GM23248 (cell line): ENCODE data around the gene RANBP3L. TPM values are rescaled to one million over a fixed set of nuclear protein-coding genes. Genes with fewer than 3 reads are reported as not detected.
"Not testable (repeated sequence)": the region's sequence is repeated elsewhere in the genome, so short reads cannot be mapped to it uniquely, and the experiment has no call there.

Experiments used
- DNase-seq: peaks from one replicate; pipeline ENCODE4 v3.0.0-alpha.2; 2015
- H2AFZ ChIP-seq: fragments of 200-600 bp; sonication (generic); 2 replicates; pipeline ENCODE4 v1.6.1; 2016; ENCODE audit warnings: antibody characterized with exemption
- H3F3A ChIP-seq: fragments of 200-600 bp; sonication (generic); 2 replicates; pipeline ENCODE4 v1.6.1; 2016; ENCODE audit warnings: mild to moderate bottlenecking, antibody characterized with exemption, mixed run types; ENCODE audit not compliant: insufficient read depth
- H3K27ac ChIP-seq: fragments of 200-600 bp; sonication (generic); 2 replicates; pipeline ENCODE4 v1.5.1; 2016; ENCODE audit warnings: mild to moderate bottlenecking
- H3K27me3 ChIP-seq: fragments of 200-600 bp; sonication (generic); replicated peaks from 2 replicates; pipeline ENCODE4 v1.6.1; 2016; ENCODE audit warnings: mild to moderate bottlenecking; ENCODE audit not compliant: insufficient read depth
- H3K36me3 ChIP-seq: fragments of 200-600 bp; sonication (generic); 2 replicates; pipeline ENCODE4 v1.6.1; 2016; ENCODE audit warnings: low read depth, mild to moderate bottlenecking
- H3K4me1 ChIP-seq: fragments of 200-600 bp; sonication (generic); 2 replicates; pipeline ENCODE4 v1.6.1; 2016; ENCODE audit warnings: mild to moderate bottlenecking; ENCODE audit not compliant: insufficient read depth
- H3K4me2 ChIP-seq: fragments of 200-600 bp; sonication (generic); one replicate; pipeline ENCODE4 v1.6.1; 2016; ENCODE audit warnings: mild to moderate bottlenecking; ENCODE audit not compliant: unreplicated experiment
- H3K4me3 ChIP-seq: fragments of 200-600 bp; sonication (generic); 2 replicates; pipeline ENCODE4 v1.5.1; 2016; ENCODE audit warnings: mild to moderate bottlenecking
- H3K79me2 ChIP-seq: fragments of 200-600 bp; sonication (generic); 2 replicates; pipeline ENCODE4 v1.6.1; 2016; ENCODE audit warnings: mild to moderate bottlenecking; ENCODE audit not compliant: insufficient read depth
- H3K9ac ChIP-seq: fragments of 200-600 bp; sonication (generic); 2 replicates; pipeline ENCODE4 v1.6.1; 2016; ENCODE audit warnings: mild to moderate bottlenecking
- H3K9me2 ChIP-seq: fragments of 200-600 bp; sonication (generic); 2 replicates; pipeline ENCODE4 v1.6.1; 2016; ENCODE audit warnings: mixed run types, mild to moderate bottlenecking, moderate library complexity; ENCODE audit not compliant: insufficient read depth
- H3K9me3 ChIP-seq: fragments of 200-600 bp; sonication (generic); one replicate; pipeline ENCODE4 v1.6.1; 2017; ENCODE audit warnings: low read depth
- H4K20me1 ChIP-seq: fragments of 200-600 bp; sonication (generic); 2 replicates; pipeline ENCODE4 v1.6.0; 2016; ENCODE audit not compliant: insufficient read depth
- EZH2 ChIP-seq: fragments of 200-600 bp; sonication (generic); IDR thresholded peaks from 2 replicates; pipeline ENCODE4 v1.6.1; 2018; ENCODE audit warnings: antibody characterized with exemption, mild to moderate bottlenecking; ENCODE audit not compliant: insufficient read depth, poor library complexity, severe bottlenecking
- EZH2phosphoT487 ChIP-seq: fragments of 200-600 bp; sonication (generic); IDR thresholded peaks from 2 replicates; pipeline ENCODE4 v1.6.1; 2018; ENCODE audit warnings: antibody characterized with exemption, moderate library complexity, mild to moderate bottlenecking, low read depth; ENCODE audit not compliant: insufficient read depth
- WGBS, 2 experiments: methylation state at CpG; one replicate each; pipeline ENCODE4 v1.1.6; 2015 to 2017; ENCODE audit warnings: low lambda C conversion rate in 2 of 2, low coverage in 1 of 2; ENCODE audit errors: missing lambda C conversion rate in 2 of 2; 5-methylcytosine and 5-hydroxymethylcytosine counted together
- in situ Hi-C: fragments of 300-500 bp; cut with MboI; formaldehyde crosslinking; loops from 2 replicates; pipeline ENCODE4 v1.15.0; 2020
- polyA plus RNA-seq: library from polyadenylated mRNA; unstranded; fragments of >200 nt; fragmentation: Nextera tagmentation; extraction: Ambion mirVana; gene quantifications from 2 replicates; pipeline ENCODE4 v1.2.1, GENCODE V29; 2016
- total RNA-seq: library from RNA; depleted of rRNA; stranded (reverse); fragments of >200 nt; shearing (Covaris generic); gene quantifications from 2 replicates; pipeline ENCODE4 v1.2.3, GENCODE V29; 2014

The RANBP3L gene
- total and polyA plus RNA-seq, 2 experiments from 2014 or later = not detected

- in situ Hi-C loops = no loop called here
- no peaks in the 10 kb centered on the region for H3K9me3 ChIP-seq
- H3K36me3 ChIP-seq = no peaks in the 10 kb centered on the region
- DNase-seq = no peak
- peaks cover 42% of the 10 kb centered on the region for H3F3A ChIP-seq
- no peak overlapping the region for H3K4me2 ChIP-seq
- no peaks in the 10 kb centered on the region for H3K27me3 ChIP-seq
- H3K9ac ChIP-seq = no peak overlapping the region
- no peak overlapping the region for H3K4me3 ChIP-seq
- no peaks in the 10 kb centered on the region for H4K20me1 ChIP-seq
- H2AFZ ChIP-seq = no peak overlapping the region
- H3K9me2 ChIP-seq = no peaks in the 10 kb centered on the region
- TF ChIP-seq EZH2phosphoT487 (no peak), EZH2 (no peak)
- H3K27ac ChIP-seq = no peak overlapping the region
- H3K79me2 ChIP-seq = no peaks in the 10 kb centered on the region
- 89 to 97% methylated on average over 3 of the region's 3 CpGs for WGBS, 2 experiments
- peaks cover 31% of the 10 kb centered on the region for H3K4me1 ChIP-seq
Observed at GRCh38 chr5:36297653-36298052, 4.0 kb downstream of the RANBP3L start.

GRCh38 chr5:36285837-36286615 lies 15.7 kb downstream of the RANBP3L start:
- no peaks in the 10 kb centered on the region for H3K79me2 ChIP-seq
- in situ Hi-C loops = no loop called here
- no peak overlapping the region for H3K27ac ChIP-seq
- no peak for DNase-seq
- no peak overlapping the region for H3K9ac ChIP-seq
- H3K4me3 ChIP-seq = no peak overlapping the region
- no peaks in the 10 kb centered on the region for H3K9me3 ChIP-seq
- H3K4me2 ChIP-seq = no peak overlapping the region
- no peaks in the 10 kb centered on the region for H3K9me2 ChIP-seq
- no peak for TF ChIP-seq EZH2
- TF ChIP-seq EZH2phosphoT487 = no peak
- no peaks in the 10 kb centered on the region; the same call in 1 of the 2 replicates for H3K27me3 ChIP-seq
- H4K20me1 ChIP-seq = no peaks in the 10 kb centered on the region
- no peaks in the 10 kb centered on the region for H3K4me1 ChIP-seq
- no peak overlapping the region for H2AFZ ChIP-seq
- 45 to 50% methylated on average over 2 of the region's 2 CpGs for WGBS, 2 experiments
- H3K36me3 ChIP-seq = no peaks in the 10 kb centered on the region
- no peaks in the 10 kb centered on the region for H3F3A ChIP-seq

DNA sequence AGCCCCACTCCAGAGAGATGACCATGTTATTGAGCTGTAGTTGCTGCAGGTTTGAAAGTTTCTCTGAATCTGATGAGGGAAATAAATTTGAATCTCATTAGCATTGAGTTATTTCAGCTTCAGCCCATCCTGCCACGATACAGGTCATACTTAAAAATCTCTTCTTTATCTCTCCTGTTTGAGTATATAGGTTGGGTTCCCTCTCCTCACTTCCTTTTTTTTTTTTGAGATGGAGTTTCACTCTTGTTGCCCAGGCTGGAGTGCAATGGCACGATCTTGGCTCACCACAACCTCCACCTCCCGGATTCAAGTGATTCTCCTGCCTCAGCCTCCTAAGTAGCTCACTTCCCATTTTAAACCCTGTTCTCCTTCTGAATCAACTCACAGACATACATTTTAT lies 17.9 kb downstream of the RANBP3L start:
- DNase-seq, in situ Hi-C loops: not testable (repeated sequence)

DNA sequence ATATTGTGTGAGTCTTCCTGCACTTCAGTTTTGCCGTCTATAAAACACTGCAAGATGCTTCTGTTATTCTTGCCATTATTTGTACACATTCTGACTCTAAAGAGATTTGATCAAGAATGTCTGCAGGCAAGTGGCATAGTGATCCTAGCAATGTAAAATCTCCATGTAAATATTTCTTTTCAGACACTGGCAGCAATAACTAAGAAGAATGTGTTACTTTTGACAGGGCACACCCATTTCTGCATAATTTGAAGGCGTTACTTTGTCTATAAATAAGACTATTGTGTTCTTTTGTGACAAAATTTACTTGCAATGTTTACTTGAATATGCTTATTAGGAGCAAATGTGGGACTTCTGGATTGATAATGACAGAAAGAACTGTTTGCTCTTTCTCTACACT lies 20.1 kb downstream of the RANBP3L start:
- Histone ChIP-seq H3K36me3 (no peaks in the 10 kb centered on the region), H2AFZ (no peak overlapping the region), H3F3A (peaks cover 26% of the 10 kb centered on the region), H3K4me2 (no peak overlapping the region), H3K4me1 (peaks cover 19% of the 10 kb centered on the region), H3K9me2 (no peaks in the 10 kb centered on the region), H3K27ac (no peak overlapping the region), H3K27me3 (no peaks in the 10 kb centered on the region; the same call in 1 of the 2 replicates), H3K79me2 (no peaks in the 10 kb centered on the region), H3K9me3 (no peaks in the 10 kb centered on the region), H4K20me1 (no peaks in the 10 kb centered on the region), H3K4me3 (no peak overlapping the region), H3K9ac (no peak overlapping the region)
- in situ Hi-C loops = no loop called here
- no peak for DNase-seq
- TF ChIP-seq EZH2phosphoT487 (no peak), EZH2 (no peak)
- 61% methylated on average over 2 of the region's 2 CpGs for WGBS, 2 experiments

More for the DNA sequence above, 17.9 kb downstream of the RANBP3L start:
- H3F3A ChIP-seq = peaks cover 19% of the 10 kb centered on the region
- H3K4me1 ChIP-seq = peaks cover 15% of the 10 kb centered on the region
- not testable (repeated sequence) for H3K79me2 ChIP-seq, H3K27me3 ChIP-seq, H3K27ac ChIP-seq, H2AFZ ChIP-seq, H3K9ac ChIP-seq, H3K9me2 ChIP-seq, H3K4me3 ChIP-seq, H3K4me2 ChIP-seq, H3K36me3 ChIP-seq, H4K20me1 ChIP-seq, H3K9me3 ChIP-seq
- WGBS, 2 experiments = 94% methylated on average over 3 of the region's 3 CpGs
